PFSK-1 (cell line): Measurements from ENCODE around the gene SARS1.

ENCODE experiments used
- POLR2AphosphoS5 ChIP-seq: IDR thresholded peaks from 2 replicates; pipeline ENCODE4 v1.6.1; 2012; ENCODE audit warnings: low read depth, mild to moderate bottlenecking, control low read depth, low read length, moderate library complexity
- REST ChIP-seq, 2 experiments: IDR thresholded peaks; 2 replicates each; pipeline versions ENCODE4 v1.6.1 to v1.8.0; 2011 to 2012; ENCODE audit warnings: low read depth in 2 of 2, low read length in 2 of 2, control low read depth in 1 of 2, inconsistent platforms in 1 of 2, mild to moderate bottlenecking in 1 of 2, moderate library complexity in 1 of 2; ENCODE audit not compliant: insufficient read depth in 1 of 2

GRCh38 chr1:109239047-109239408 lies 25.3 kb downstream of the SARS1 start:
- TF ChIP-seq REST (IDR thresholded peaks at IDR 0.05; ENCODE audit: insufficient read depth in 1 of 2, low read depth in 2 of 2, low read length in 2 of 2) (no peak), POLR2AphosphoS5 (no peak)
